ENCODE results near the gene CNTN6.

The CNTN6 gene

GRCh38 chr3:1346386-1346785, 253.6 kb downstream of the CNTN6 start:
- TF ChIP-seq CTCF (IDR thresholded peaks at IDR 0.05; ENCODE audit: low read depth, low read length), result no peak
- Histone ChIP-seq H3K36me3 (no peaks in the 10 kb centered on the region), H3K4me1 (no peaks in the 10 kb centered on the region; the same call in 1 of the 2 replicates), H3K4me3 (ENCODE audit: low read depth, low read length) (no peak overlapping the region), H3K27me3 (no peaks in the 10 kb centered on the region), H3K9me3 (no peaks in the 10 kb centered on the region)
- no peak for DNase-seq

GRCh38 chr3:1348547-1348946, 255.7 kb downstream of the CNTN6 start:
- H3K36me3 ChIP-seq, result no peaks in the 10 kb centered on the region
- no peak for DNase-seq
- TF ChIP-seq CTCF (IDR thresholded peaks at IDR 0.05; ENCODE audit: low read depth, low read length), result no peak
- no peak overlapping the region for H3K4me3 ChIP-seq (ENCODE audit: low read depth, low read length)
- H3K9me3 ChIP-seq, result no peaks in the 10 kb centered on the region
- no peaks in the 10 kb centered on the region for H3K27me3 ChIP-seq
- no peaks in the 10 kb centered on the region; the same call in 1 of the 2 replicates for H3K4me1 ChIP-seq

GRCh38 chr3:1350885-1351284, 258.1 kb downstream of the CNTN6 start:
- TF ChIP-seq CTCF (IDR thresholded peaks at IDR 0.05; ENCODE audit: low read depth, low read length), result no peak
- no peaks in the 10 kb centered on the region for H3K27me3 ChIP-seq

GRCh38 chr3:1355691-1356090, 262.9 kb downstream of the CNTN6 start:
- H3K36me3 ChIP-seq, result no peaks in the 10 kb centered on the region
- no peak for TF ChIP-seq CTCF (IDR thresholded peaks at IDR 0.05; ENCODE audit: low read depth, low read length)
- H3K4me3 ChIP-seq (ENCODE audit: low read depth, low read length), result no peak overlapping the region
- no peaks in the 10 kb centered on the region for H3K27me3 ChIP-seq
- no peaks in the 10 kb centered on the region for H3K9me3 ChIP-seq
- H3K4me1 ChIP-seq, result no peaks in the 10 kb centered on the region
- DNase-seq, result no peak

More at GRCh38 chr3:1350885-1351284, 258.1 kb downstream of the CNTN6 start:
- Histone ChIP-seq H3K36me3 (no peaks in the 10 kb centered on the region), H3K4me1 (no peaks in the 10 kb centered on the region; the same call in 1 of the 2 replicates), H3K4me3 (ENCODE audit: low read depth, low read length) (no peak overlapping the region), H3K9me3 (no peaks in the 10 kb centered on the region)
- DNase-seq, result no peak

GRCh38 chr3:1356101-1356500, 263.3 kb downstream of the CNTN6 start:
- no peaks in the 10 kb centered on the region for H3K9me3 ChIP-seq

GRCh38 chr3:1365528-1365927, 272.7 kb downstream of the CNTN6 start:
- Histone ChIP-seq H3K9me3 (no peaks in the 10 kb centered on the region), H3K4me1 (no peaks in the 10 kb centered on the region), H3K4me3 (ENCODE audit: low read depth, low read length) (no peak overlapping the region), H3K27me3 (no peaks in the 10 kb centered on the region), H3K36me3 (no peaks in the 10 kb centered on the region)
- no peak for TF ChIP-seq CTCF (IDR thresholded peaks at IDR 0.05; ENCODE audit: low read depth, low read length)
- no peak for DNase-seq

More at GRCh38 chr3:1356101-1356500, 263.3 kb downstream of the CNTN6 start:
- no peaks in the 10 kb centered on the region for H3K27me3 ChIP-seq
- H3K4me3 ChIP-seq (ENCODE audit: low read depth, low read length), result no peak overlapping the region
- no peak for TF ChIP-seq CTCF (IDR thresholded peaks at IDR 0.05; ENCODE audit: low read depth, low read length)
- DNase-seq, result no peak
- H3K4me1 ChIP-seq, result no peaks in the 10 kb centered on the region
- H3K36me3 ChIP-seq, result no peaks in the 10 kb centered on the region
